B cell (primary cell): ENCODE data around the gene RDH14. TPM values are rescaled to one million over a fixed set of nuclear protein-coding genes. Genes with fewer than 3 reads are reported as not detected.

Experiments used
- ATAC-seq: fragments of 200-7000 bp; cut with Tn5 transposase; one replicate; pipeline ENCODE4 v1.10.0; 2021; ENCODE audit warnings: low read depth, mild to moderate bottlenecking, moderate number of reproducible peaks, moderate library complexity
- CTCF ChIA-PET: fragments of 350-600 bp; sonication (Branson Sonifier 250); formaldehyde crosslinking; loops from one replicate; lab custom pipeline; 2021; ENCODE audit warnings: antibody characterized with exemption, inconsistent platforms; lab: Charles Lee
- POLR2A ChIA-PET: fragments of 350-600 bp; sonication (Branson Sonifier 250); formaldehyde crosslinking; loops from one replicate; lab custom pipeline; 2021; ENCODE audit warnings: antibody characterized with exemption; lab: Charles Lee
- DNase-seq: peaks from one replicate; pipeline ENCODE4 v3.0.0; 2013
- H2AFZ ChIP-seq: 2 replicates; pipeline ENCODE4 v1.6.1; 2012; ENCODE audit warnings: mild to moderate bottlenecking, low read depth, low read length; ENCODE audit not compliant: insufficient read depth, poor library complexity, severe bottlenecking
- H3K27ac ChIP-seq, 2 donors: 1 replicate in 1 of 2; 2 replicates in 1 of 2; pipeline ENCODE4 v1.5.1; 2012 to 2013; ENCODE audit warnings: low read length in 2 of 2, mild to moderate bottlenecking in 2 of 2, moderate library complexity in 1 of 2
- H3K27me3 ChIP-seq, 4 experiments: fragments of 200-600 bp in 1 of 4; sonication (generic) in 1 of 4; replicated peaks in 1 of 4; 1 replicate in 2 of 4; 2 replicates in 2 of 4; pipeline versions ENCODE4 v1.6.1 to v1.7.0; 2013 to 2016; ENCODE audit warnings: low read length in 3 of 4, mild to moderate bottlenecking in 2 of 4, mixed read lengths in 1 of 4, moderate library complexity in 1 of 4; ENCODE audit not compliant: insufficient read depth in 4 of 4, control insufficient read depth in 3 of 4; ENCODE audit errors: control extremely low read depth in 1 of 4
- H3K36me3 ChIP-seq, 2 experiments: replicated peaks in 1 of 2; 1 replicate in 1 of 2; 2 replicates in 1 of 2; pipeline versions ENCODE4 v1.6.1 to v1.7.1; 2013; ENCODE audit warnings: low read length in 1 of 2; ENCODE audit not compliant: insufficient read depth in 2 of 2, control insufficient read depth in 1 of 2; ENCODE audit errors: control extremely low read depth in 1 of 2, extremely low read depth in 1 of 2
- H3K4me1 ChIP-seq, 2 donors: fragments of 200-600 bp in 1 of 2; sonication (generic) in 1 of 2; 1 replicate in 1 of 2; 2 replicates in 1 of 2; pipeline versions ENCODE4 v1.5.1 to v1.6.1; 2013 to 2017; ENCODE audit warnings: low read length in 2 of 2; ENCODE audit not compliant: control insufficient read depth in 2 of 2, insufficient read depth in 2 of 2
- H3K4me2 ChIP-seq: replicated peaks from 2 replicates; pipeline ENCODE3; 2012; ENCODE audit warnings: mild to moderate bottlenecking, low read depth, low read length; ENCODE audit not compliant: poor library complexity, severe bottlenecking
- H3K4me3 ChIP-seq, 5 experiments: fragments of 200-600 bp in 1 of 5; sonication (generic) in 1 of 5; 1 replicate in 3 of 5; 2 replicates in 2 of 5; pipeline versions ENCODE4 v1.5.1 to v1.7.0; 2011 to 2016; ENCODE audit warnings: low read length in 4 of 5, mild to moderate bottlenecking in 4 of 5, low read depth in 2 of 5, control low read depth in 1 of 5, moderate library complexity in 1 of 5; ENCODE audit not compliant: insufficient read depth in 1 of 5; ENCODE audit errors: control extremely low read depth in 1 of 5, extremely low read depth in 1 of 5
- H3K79me2 ChIP-seq: fragments of 200-600 bp; sonication (generic); one replicate; pipeline ENCODE4 v1.6.0; 2016; ENCODE audit warnings: low read length; ENCODE audit not compliant: control insufficient read depth, insufficient read depth
- H3K9ac ChIP-seq: fragments of 200-600 bp; sonication (generic); 2 replicates; pipeline ENCODE4 v1.6.1; 2017; ENCODE audit warnings: mild to moderate bottlenecking, low read length, moderate library complexity
- H3K9me3 ChIP-seq, 3 donors: one replicate each; pipeline versions ENCODE4 v1.6.1 to v1.7.1; 2013; ENCODE audit warnings: low read length in 2 of 3; ENCODE audit not compliant: control insufficient read depth in 2 of 3, insufficient read depth in 1 of 3; ENCODE audit errors: control extremely low read depth in 1 of 3
- H4K20me1 ChIP-seq: 2 replicates; pipeline ENCODE4 v1.6.0; 2012; ENCODE audit warnings: mild to moderate bottlenecking, low read length; ENCODE audit not compliant: insufficient read depth, control insufficient read depth, poor library complexity, severe bottlenecking
- H3K27ac Mint-ChIP-seq: one replicate; pipeline ENCODE4 v1.8.0; 2021; ENCODE audit warnings: mixed read lengths
- H3K27me3 Mint-ChIP-seq: one replicate; pipeline ENCODE4 v1.8.0; 2021; ENCODE audit warnings: mixed read lengths
- H3K4me1 Mint-ChIP-seq: one replicate; pipeline ENCODE4 v1.8.0; 2021; ENCODE audit warnings: mixed read lengths
- H3K4me3 Mint-ChIP-seq: one replicate; pipeline ENCODE4 v1.8.0; 2021; ENCODE audit warnings: mixed read lengths
- H3K9me3 Mint-ChIP-seq: one replicate; pipeline ENCODE4 v1.8.0; 2022; ENCODE audit warnings: mixed read lengths; ENCODE audit not compliant: insufficient read depth
- CTCF ChIP-seq: fragments of 200-600 bp; IDR thresholded peaks from one replicate; pipeline ENCODE4 v1.8.0; 2022; ENCODE audit warnings: antibody characterized with exemption, mild to moderate bottlenecking
- EZH2 ChIP-seq: IDR thresholded peaks from 2 replicates; pipeline ENCODE4 v1.6.1; 2012; ENCODE audit warnings: borderline replicate concordance, low read depth, mild to moderate bottlenecking, moderate library complexity, low read length; ENCODE audit not compliant: insufficient read depth, poor library complexity, severe bottlenecking
- WGBS: methylation state at CpG from one replicate; pipeline ENCODE4 v1.1.5; 2013; ENCODE audit warnings: missing lambda C conversion rate; ENCODE audit not compliant: insufficient coverage; 5-methylcytosine and 5-hydroxymethylcytosine counted together
- intact Hi-C: fragments of 100-400 bp; cut with micrococcal nuclease; formaldehyde crosslinking; loops from one replicate; pipeline ENCODE4 v1.10.0; 2022
- polyA plus RNA-seq: library from polyadenylated mRNA; depleted of rRNA; stranded (reverse); fragments of >200 nt; gene quantifications from 2 replicates; pipeline ENCODE4 v1.2.3, GENCODE V29; 2012
- total RNA-seq, 2 donors: library from RNA; stranded (reverse); fragments of 120-200 nt in 1 of 2; gene quantifications; 1 replicate in 1 of 2; 2 replicates in 1 of 2; pipeline versions ENCODE4 v1.2.3 to v1.2.4, GENCODE V29; 2013 to 2022

The RDH14 gene
- total and polyA plus RNA-seq, 2 donors (not counting 1 experiment from before 2014, with no cell fraction given), result 9.6 to 18.5 TPM

GRCh38 chr2:18596993-18597392, 36.5 kb upstream of the RDH14 start:
- H3K4me1 ChIP-seq, result peaks cover 5 to 20% of the 10 kb centered on the region in 2 donors
- TF ChIP-seq CTCF (no peak), EZH2 (no peak)
- no peak overlapping the region for H3K4me3 ChIP-seq
- Mint-ChIP-seq H3K27me3 (no peaks in the 10 kb centered on the region), H3K27ac (no peak overlapping the region), H3K9me3 (peaks cover 4% of the 10 kb centered on the region), H3K4me3 (no peak overlapping the region), H3K4me1 (peaks cover 4% of the 10 kb centered on the region)
- H3K27ac ChIP-seq, result no peak overlapping the region
- ATAC-seq (no peak), DNase-seq (no peak)
- ChIA-PET POLR2A (no interaction called here), CTCF (no interaction called here)
- no peak overlapping the region for H3K9ac ChIP-seq
- H2AFZ ChIP-seq, result no peak overlapping the region
- no peak overlapping the region for H3K4me2 ChIP-seq
- H3K9me3 ChIP-seq, result peaks cover 0 to 4% (median 2%) of the 10 kb centered on the region in 3 donors
- H3K36me3 ChIP-seq, result no peaks in the 10 kb centered on the region
- H3K27me3 ChIP-seq, result no peaks in the 10 kb centered on the region
- intact Hi-C loops, result no loop called here
- H3K79me2 ChIP-seq, result no peaks in the 10 kb centered on the region
- 92% methylated on average over 2 of the region's 3 CpGs for WGBS
- no peaks in the 10 kb centered on the region for H4K20me1 ChIP-seq

- H3K9me3 Mint-ChIP-seq, result peaks cover 4% of the 10 kb centered on the region
- no peak overlapping the region for H2AFZ ChIP-seq
- CTCF ChIA-PET, result no interaction called here
- WGBS, result 100% methylated on average over 1 of the region's 1 CpG
- no peak for ATAC-seq
- H3K9me3 ChIP-seq, result peaks cover 0 to 4% (median 2%) of the 10 kb centered on the region in 3 donors
- peaks cover 0 to 9% of the 10 kb centered on the region in 2 donors for H3K4me1 ChIP-seq
- no peak overlapping the region for H3K27ac ChIP-seq
- POLR2A ChIA-PET, result no interaction called here
- H3K4me3 ChIP-seq, result no peak overlapping the region
- H3K27me3 Mint-ChIP-seq, result no peaks in the 10 kb centered on the region
- no peaks in the 10 kb centered on the region for H4K20me1 ChIP-seq
- intact Hi-C loops, result no loop called here
- no peak overlapping the region for H3K9ac ChIP-seq
- no peak overlapping the region for H3K27ac Mint-ChIP-seq
- DNase-seq, result no peak
- no peaks in the 10 kb centered on the region for H3K27me3 ChIP-seq
- no peak overlapping the region for H3K4me2 ChIP-seq
- H3K4me3 Mint-ChIP-seq, result no peak overlapping the region
- TF ChIP-seq EZH2 (no peak), CTCF (no peak)
- no peaks in the 10 kb centered on the region for H3K4me1 Mint-ChIP-seq
- H3K79me2 ChIP-seq, result no peaks in the 10 kb centered on the region
- H3K36me3 ChIP-seq, result no peaks in the 10 kb centered on the region
Measured at GRCh38 chr2:18593496-18593895, 33.0 kb upstream of the RDH14 start.
